Upper lobe of left lung (tissue), 6 donors: ENCODE measurements around the gene IGFL4. TPM values are rescaled to one million over a fixed set of nuclear protein-coding genes. Genes with fewer than 3 reads are reported as not detected.

ENCODE experiments used
- ATAC-seq, 2 donors: fragments of 200-7000 bp; cut with Tn5 transposase; one replicate each; pipeline ENCODE4 v1.9.1; 2022; ENCODE audit warnings: mild to moderate bottlenecking in 2 of 2, moderate library complexity in 2 of 2; ENCODE audit not compliant: low FRiP score in 2 of 2
- DNase-seq, 2 donors: peaks; one replicate each; pipeline ENCODE4 v3.0.0-alpha.2; 2019 to 2020
- H3K27ac ChIP-seq, 4 donors: fragments of 200-600 bp; sonication (generic); one replicate each; pipeline ENCODE4 v1.5.1; 2016 to 2019
- H3K27me3 ChIP-seq, 4 donors: fragments of 200-600 bp; sonication (generic); one replicate each; pipeline ENCODE4 v1.5.1; 2017 to 2019
- H3K36me3 ChIP-seq, 4 donors: fragments of 200-600 bp; sonication (generic); one replicate each; pipeline ENCODE4 v1.5.1; 2016 to 2019
- H3K4me1 ChIP-seq, 4 donors: fragments of 200-600 bp; sonication (generic); one replicate each; pipeline ENCODE4 v1.5.1; 2018 to 2019
- H3K4me3 ChIP-seq, 4 donors: fragments of 200-600 bp; sonication (generic); one replicate each; pipeline ENCODE4 v1.5.1; 2017 to 2019; ENCODE audit warnings: mild to moderate bottlenecking in 2 of 4, moderate library complexity in 1 of 4
- H3K9me3 ChIP-seq, 4 donors: fragments of 200-600 bp; sonication (generic); one replicate each; pipeline ENCODE4 v1.5.1; 2018 to 2019
- CTCF ChIP-seq, 6 experiments: fragments of 450-650 bp in 4 of 6; fragments of 200-600 bp in 2 of 6; sonication (generic) in 2 of 6; IDR thresholded peaks; one replicate each; pipeline ENCODE4 v1.5.1; 2016 to 2019; ENCODE audit warnings: antibody characterized with exemption in 6 of 6
- EP300 ChIP-seq, 4 donors: sonication (generic); formaldehyde crosslinking; IDR thresholded peaks; one replicate each; pipeline ENCODE4 v1.5.1; 2017; ENCODE audit warnings: antibody characterized with exemption in 4 of 4, control low read depth in 2 of 4
- POLR2A ChIP-seq, 4 donors: fragments of 450-650 bp; IDR thresholded peaks; one replicate each; pipeline ENCODE4 v1.5.1; 2016 to 2017; ENCODE audit warnings: antibody characterized with exemption in 4 of 4, mild to moderate bottlenecking in 2 of 4
- POLR2AphosphoS5 ChIP-seq, 2 donors: sonication (generic); formaldehyde crosslinking; IDR thresholded peaks; one replicate each; pipeline ENCODE4 v1.5.1; 2017; ENCODE audit warnings: antibody characterized with exemption in 2 of 2
- WGBS, 2 donors: methylation state at CpG; one replicate each; pipeline ENCODE4 v1.1.5; 2017 to 2018; 5-methylcytosine and 5-hydroxymethylcytosine counted together
- total RNA-seq, 6 donors: library from RNA; depleted of rRNA in 4 of 6; stranded (reverse); fragments of >200 nt in 4 of 6; gene quantifications; one replicate each; pipeline versions ENCODE4 v1.1.0 to v1.2.1, GENCODE V29; 2016 to 2021
- donor health status: DM: no; HTN: no; CAD: no; lungs with moderate emphysema.
- donor health status: DM: no; HTN: yes; CAD: no; lungs with severe emphysema.

The IGFL4 gene
- total RNA-seq, 6 donors from 2014 or later = not detected

GRCh38 chr19:46065486-46066071 is 24.8 kb upstream of the IGFL4 start:
- Histone ChIP-seq H3K27ac (no peak overlapping the region), H3K9me3 (no peaks in the 10 kb centered on the region), H3K27me3 (no peaks in the 10 kb centered on the region), H3K36me3 (no peaks in the 10 kb centered on the region), H3K4me1 (no peaks in the 10 kb centered on the region), H3K4me3 (no peak overlapping the region)
- DNase-seq (no peak), ATAC-seq (no peak)
- 65 to 67% methylated on average over 7 of the region's 7 CpGs for WGBS, 2 donors
- TF ChIP-seq CTCF (IDR thresholded peaks at IDR 0.05) (no peak), POLR2AphosphoS5 (IDR thresholded peaks at IDR 0.05) (no peak), POLR2A (IDR thresholded peaks at IDR 0.05) (no peak), EP300 (IDR thresholded peaks at IDR 0.05) (no peak)

GRCh38 chr19:46063201-46063600 is 22.4 kb upstream of the IGFL4 start:
- WGBS, 2 donors = 65 to 79% methylated on average over 3 of the region's 3 CpGs
- Histone ChIP-seq H3K27me3 (no peaks in the 10 kb centered on the region), H3K4me3 (no peak overlapping the region), H3K4me1 (no peaks in the 10 kb centered on the region), H3K9me3 (peaks cover 0 to 10% (median 1%) of the 10 kb centered on the region in 4 donors), H3K36me3 (no peaks in the 10 kb centered on the region), H3K27ac (no peak overlapping the region)
- TF ChIP-seq EP300 (IDR thresholded peaks at IDR 0.05) = no peak
- TF ChIP-seq POLR2A (IDR thresholded peaks at IDR 0.05) = no peak
- TF ChIP-seq CTCF (IDR thresholded peaks at IDR 0.05) = no peak
- TF ChIP-seq POLR2AphosphoS5 (IDR thresholded peaks at IDR 0.05) = no peak
- DNase-seq (no peak), ATAC-seq (no peak)

GRCh38 chr19:46060012-46060411 is 19.2 kb upstream of the IGFL4 start:
- Histone ChIP-seq H3K4me1 (no peaks in the 10 kb centered on the region), H3K27me3 (no peaks in the 10 kb centered on the region), H3K9me3 (peaks cover 0 to 10% (median 1%) of the 10 kb centered on the region in 4 donors), H3K27ac (no peak overlapping the region), H3K36me3 (no peaks in the 10 kb centered on the region), H3K4me3 (no peak overlapping the region)
- no peak for TF ChIP-seq POLR2A (IDR thresholded peaks at IDR 0.05)
- no peak for TF ChIP-seq EP300 (IDR thresholded peaks at IDR 0.05)
- TF ChIP-seq POLR2AphosphoS5 (IDR thresholded peaks at IDR 0.05) = no peak
- TF ChIP-seq CTCF (IDR thresholded peaks at IDR 0.05) = no peak
- ATAC-seq = no peak
- DNase-seq = no peak
- 85 to 93% methylated on average over 2 of the region's 2 CpGs for WGBS, 2 donors

- ATAC-seq (no peak), DNase-seq (no peak)
- no peak overlapping the region for H3K27ac ChIP-seq
- 95 to 97% methylated on average over 3 of the region's 3 CpGs for WGBS, 2 donors
- no peak for TF ChIP-seq CTCF (IDR thresholded peaks at IDR 0.05)
- no peak for TF ChIP-seq POLR2AphosphoS5 (IDR thresholded peaks at IDR 0.05)
- TF ChIP-seq POLR2A (IDR thresholded peaks at IDR 0.05) = no peak
- no peak for TF ChIP-seq EP300 (IDR thresholded peaks at IDR 0.05)
- H3K4me3 ChIP-seq = no peak overlapping the region
- no peaks in the 10 kb centered on the region for H3K27me3 ChIP-seq
- peaks cover 0 to 10% (median 1%) of the 10 kb centered on the region in 4 donors for H3K9me3 ChIP-seq
- no peaks in the 10 kb centered on the region for H3K4me1 ChIP-seq
- no peaks in the 10 kb centered on the region for H3K36me3 ChIP-seq
These were observed 18.0 kb upstream of the IGFL4 start for GRCh38 chr19:46058778-46059177.

- H3K27me3 ChIP-seq = no peaks in the 10 kb centered on the region
- H3K27ac ChIP-seq = no peak overlapping the region
- H3K36me3 ChIP-seq = no peaks in the 10 kb centered on the region
- 39 to 48% methylated on average over 4 of the region's 4 CpGs for WGBS, 2 donors
- no peak for ATAC-seq
- H3K4me3 ChIP-seq = no peak overlapping the region
- H3K4me1 ChIP-seq = no peaks in the 10 kb centered on the region
- DNase-seq = no peak
- H3K9me3 ChIP-seq = peaks cover 0 to 10% (median 1%) of the 10 kb centered on the region in 4 donors
- TF ChIP-seq CTCF (IDR thresholded peaks at IDR 0.05) = no peak
- no peak for TF ChIP-seq POLR2AphosphoS5 (IDR thresholded peaks at IDR 0.05)
- TF ChIP-seq EP300 (IDR thresholded peaks at IDR 0.05) = no peak
- no peak for TF ChIP-seq POLR2A (IDR thresholded peaks at IDR 0.05)
These were observed 15.7 kb upstream of the IGFL4 start for GRCh38 chr19:46056536-46056935.
